ENCODE data around the gene VASH1.

DNA sequence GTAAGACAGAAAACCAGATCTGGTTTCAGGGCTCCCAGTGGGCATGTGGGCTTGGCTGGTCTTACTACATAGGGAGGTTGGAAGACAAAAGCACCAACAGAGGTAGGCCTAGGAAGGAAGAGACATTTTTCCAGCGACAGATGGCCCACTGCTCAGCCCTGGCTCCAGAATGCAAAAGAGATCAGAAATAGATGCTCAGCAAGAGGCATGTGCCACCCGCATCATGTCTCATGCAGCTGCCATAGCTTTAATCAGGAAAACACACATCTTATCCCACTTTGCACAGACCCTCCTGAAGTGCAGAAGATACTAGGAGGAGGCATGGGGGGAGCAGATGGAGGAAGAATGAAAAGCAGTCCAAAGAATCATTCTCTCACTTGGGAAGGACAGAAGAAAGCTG is 25.3 kb downstream of the VASH1 start:
- TF ChIP-seq, protein P1, sequence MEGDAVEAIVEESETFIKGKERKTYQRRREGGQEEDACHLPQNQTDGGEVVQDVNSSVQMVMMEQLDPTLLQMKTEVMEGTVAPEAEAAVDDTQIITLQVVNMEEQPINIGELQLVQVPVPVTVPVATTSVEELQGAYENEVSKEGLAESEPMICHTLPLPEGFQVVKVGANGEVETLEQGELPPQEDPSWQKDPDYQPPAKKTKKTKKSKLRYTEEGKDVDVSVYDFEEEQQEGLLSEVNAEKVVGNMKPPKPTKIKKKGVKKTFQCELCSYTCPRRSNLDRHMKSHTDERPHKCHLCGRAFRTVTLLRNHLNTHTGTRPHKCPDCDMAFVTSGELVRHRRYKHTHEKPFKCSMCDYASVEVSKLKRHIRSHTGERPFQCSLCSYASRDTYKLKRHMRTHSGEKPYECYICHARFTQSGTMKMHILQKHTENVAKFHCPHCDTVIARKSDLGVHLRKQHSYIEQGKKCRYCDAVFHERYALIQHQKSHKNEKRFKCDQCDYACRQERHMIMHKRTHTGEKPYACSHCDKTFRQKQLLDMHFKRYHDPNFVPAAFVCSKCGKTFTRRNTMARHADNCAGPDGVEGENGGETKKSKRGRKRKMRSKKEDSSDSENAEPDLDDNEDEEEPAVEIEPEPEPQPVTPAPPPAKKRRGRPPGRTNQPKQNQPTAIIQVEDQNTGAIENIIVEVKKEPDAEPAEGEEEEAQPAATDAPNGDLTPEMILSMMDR (CRISPR knock-in tag; IDR thresholded peaks at IDR 0.05): no peak
- TF ChIP-seq NCOA2 (CRISPR knock-in tag; IDR thresholded peaks at IDR 0.05) (no peak), ETV6 (CRISPR knock-in tag; conservative IDR thresholded peaks at IDR 0.05) (no peak), HOXA5 (CRISPR knock-in tag; IDR thresholded peaks at IDR 0.05) (no peak), SUZ12 (IDR thresholded peaks at IDR 0.05; ENCODE audit: low read depth, low read length) (no peak), GLI4 (CRISPR knock-in tag; IDR thresholded peaks at IDR 0.05; ENCODE audit: borderline replicate concordance) (no peak), JUN (CRISPR knock-in tag; IDR thresholded peaks at IDR 0.05) (no peak), ZFP1 (CRISPR knock-in tag; IDR thresholded peaks at IDR 0.05) (no peak), JUNB (CRISPR knock-in tag; IDR thresholded peaks at IDR 0.05; ENCODE audit: borderline replicate concordance) (no peak), KDM4B (CRISPR knock-in tag; IDR thresholded peaks at IDR 0.05) (no peak)
